Prostate gland (tissue), 2 donors: Measurements from ENCODE around the gene SOD2. TPM values are rescaled to one million over a fixed set of nuclear protein-coding genes. Genes with fewer than 3 reads are reported as not detected.
"Not testable (repeated sequence)": the region's sequence is repeated elsewhere in the genome, so short reads cannot be mapped to it uniquely, and the experiment has no call there.

Source experiments
- DNase-seq: peaks from one replicate; pipeline ENCODE4 v3.0.0-alpha.2; 2019; ENCODE audit warnings: low spot score
- H3K27ac ChIP-seq, 2 donors: fragments of 200-600 bp; sonication (generic); 2 replicates each; pipeline ENCODE4 v1.5.1; 2017 to 2019
- H3K27me3 ChIP-seq: fragments of 200-600 bp; sonication (generic); replicated peaks from 2 replicates; pipeline ENCODE4 v1.5.1; 2019; ENCODE audit not compliant: insufficient read depth
- H3K36me3 ChIP-seq, 2 donors: fragments of 200-600 bp; sonication (generic); 1 replicate in 1 of 2; 2 replicates in 1 of 2; pipeline versions ENCODE4 v1.5.1 to v1.8.1; 2017 to 2019
- H3K4me1 ChIP-seq: fragments of 200-600 bp; sonication (generic); replicated peaks from 2 replicates; pipeline ENCODE4 v1.5.1; 2019
- H3K4me3 ChIP-seq, 2 donors: fragments of 200-600 bp; sonication (generic); 2 replicates each; pipeline ENCODE4 v1.5.1; 2017 to 2019
- H3K9me3 ChIP-seq: fragments of 200-600 bp; sonication (generic); 2 replicates; pipeline ENCODE4 v1.5.1; 2017
- CTCF ChIP-seq, 4 experiments: fragments of 200-600 bp in 2 of 4; fragments of 450-650 bp in 2 of 4; sonication (generic) in 2 of 4; IDR thresholded peaks; 1 replicate in 3 of 4; 2 replicates in 1 of 4; pipeline ENCODE4 v1.5.1; 2016 to 2019; ENCODE audit warnings: antibody characterized with exemption in 4 of 4, mild to moderate bottlenecking in 2 of 4, moderate library complexity in 2 of 4
- POLR2A ChIP-seq: fragments of 450-650 bp; IDR thresholded peaks from one replicate; pipeline ENCODE4 v1.6.1; 2016; ENCODE audit warnings: antibody characterized with exemption, mild to moderate bottlenecking
- POLR2AphosphoS5 ChIP-seq: sonication (generic); formaldehyde crosslinking; IDR thresholded peaks from one replicate; pipeline ENCODE4 v1.6.1; 2017; ENCODE audit warnings: antibody characterized with exemption
- WGBS: methylation state at CpG from one replicate; pipeline ENCODE4 v1.1.5; 2018; 5-methylcytosine and 5-hydroxymethylcytosine counted together
- intact Hi-C: fragments of 100-400 bp; cut with DNase I; formaldehyde crosslinking; loops from one replicate; pipeline ENCODE4 v1.14.2; 2022
- total RNA-seq, 2 donors: library from RNA; depleted of rRNA; stranded (reverse); fragments of >200 nt; gene quantifications; one replicate each; pipeline ENCODE4 v1.1.0, GENCODE V29; 2016

Gene SOD2
- total RNA-seq, 2 donors from 2014 or later, result 196 to 285 TPM

GRCh38 chr6:159692303-159693127 lies 526 bp downstream of the SOD2 start:
- H3K9me3 ChIP-seq, result no peaks in the 10 kb centered on the region
- peak overlapping the region; percentile 96 for H3K27ac ChIP-seq
- intact Hi-C loops, result loop anchor here (1.0 to 2.0 kb wide), 3 partner anchors 35 to 98 kb away; partner anchors contain the start of genes MRPL18 and WTAP
- DNase-seq, result peak; percentile 54
- H3K4me1 ChIP-seq, result peaks cover 14% of the 10 kb centered on the region
- no peak for TF ChIP-seq POLR2A
- TF ChIP-seq POLR2AphosphoS5, result no peak
- TF ChIP-seq CTCF (IDR thresholded peaks at IDR 0.05), result no peak
- H3K27me3 ChIP-seq, result no peaks in the 10 kb centered on the region
- no peaks in the 10 kb centered on the region for H3K36me3 ChIP-seq
- under 1% methylated on average over 49 of the region's 66 CpGs for WGBS
- peak overlapping the region; percentile 77 to 83 for H3K4me3 ChIP-seq

DNA sequence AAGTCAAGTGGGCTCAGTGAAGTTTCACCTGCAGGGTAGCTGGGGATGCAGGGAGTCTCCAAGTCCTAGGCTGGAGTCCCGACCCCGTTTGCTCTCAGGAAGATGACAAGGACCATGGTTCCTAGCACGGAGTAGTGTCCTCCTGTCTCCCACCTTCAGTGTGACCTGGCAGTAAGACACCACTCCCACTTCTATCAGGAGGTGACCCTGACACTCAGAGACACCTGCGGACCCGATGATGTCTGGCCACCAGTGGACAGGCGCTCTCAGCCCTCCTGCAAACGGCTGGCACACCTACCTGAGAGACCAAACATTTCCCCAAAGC lies 1.1 kb downstream of the SOD2 start:
- Histone ChIP-seq H3K36me3 (no peaks in the 10 kb centered on the region), H3K9me3 (no peaks in the 10 kb centered on the region), H3K4me1 (peaks cover 14% of the 10 kb centered on the region), H3K27me3 (no peaks in the 10 kb centered on the region), H3K27ac (peak overlapping the region; percentile 96), H3K4me3 (peak overlapping the region; percentile 77 to 83)
- no peak for DNase-seq
- TF ChIP-seq POLR2A (no peak), POLR2AphosphoS5 (no peak), CTCF (IDR thresholded peaks at IDR 0.05) (no peak)
- intact Hi-C loops, result loop anchor here (2.0 kb wide), 2 partner anchors 69 to 99 kb away; partner anchors contain the start of gene MRPL18
- 35% methylated on average over 7 of the region's 7 CpGs for WGBS

DNA sequence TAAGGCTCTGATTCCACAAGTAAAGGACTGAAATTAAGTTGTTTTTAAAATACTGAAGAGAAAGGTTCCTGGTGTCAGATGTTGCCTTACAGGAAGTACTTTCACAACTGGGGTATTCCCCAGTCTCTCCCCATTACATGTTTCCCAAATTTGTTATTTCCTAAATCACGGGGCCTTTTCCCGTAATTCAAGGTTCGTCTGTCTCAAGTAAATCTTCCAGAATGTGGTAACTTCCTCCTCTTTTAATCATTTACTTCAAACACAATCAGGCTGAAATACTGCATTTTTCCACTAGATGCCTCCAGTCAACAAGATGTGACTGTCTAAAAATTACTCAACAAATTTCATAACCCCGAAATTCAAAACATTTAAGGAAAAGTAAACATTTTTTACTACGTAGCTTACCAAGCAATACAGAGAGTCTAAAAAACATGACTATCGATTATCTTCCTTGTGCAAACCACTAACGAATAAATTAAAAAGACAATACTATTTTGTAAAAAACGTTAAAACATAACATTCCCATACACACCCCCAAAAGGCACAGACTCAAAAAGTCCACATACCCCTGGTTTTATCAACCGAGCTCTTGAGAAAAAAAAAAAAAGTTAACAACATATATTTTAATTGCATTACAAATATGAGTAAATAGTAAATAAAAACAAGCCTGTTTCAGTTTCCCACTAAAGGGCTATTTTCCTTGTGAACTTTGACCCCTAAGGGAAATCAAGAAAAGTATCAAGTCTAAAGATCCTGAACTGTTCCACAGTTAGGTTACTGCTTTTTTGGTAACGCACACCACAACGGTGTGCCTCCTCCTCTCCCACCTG lies 1.7 kb downstream of the SOD2 start:
- Histone ChIP-seq H3K27me3 (no peaks in the 10 kb centered on the region), H3K4me3 (peak overlapping the region; percentile 77 to 83), H3K36me3 (no peaks in the 10 kb centered on the region), H3K4me1 (peaks cover 14% of the 10 kb centered on the region), H3K9me3 (no peaks in the 10 kb centered on the region), H3K27ac (peak overlapping the region; percentile 96)
- intact Hi-C loops, result no loop called here
- DNase-seq, result peak; percentile 48
- TF ChIP-seq CTCF (IDR thresholded peaks at IDR 0.05), result peak; percentile 27 to 93 (median 78)
- TF ChIP-seq POLR2AphosphoS5, result peak; percentile 84
- no peak for TF ChIP-seq POLR2A
- WGBS, result 8% methylated on average over 11 of the region's 11 CpGs

- 94% methylated on average over 13 of the region's 13 CpGs for WGBS
- H3K4me3 ChIP-seq, H3K36me3 ChIP-seq, intact Hi-C loops, H3K9me3 ChIP-seq, DNase-seq, H3K27me3 ChIP-seq, H3K27ac ChIP-seq: not testable (repeated sequence)
- peaks cover 14% of the 10 kb centered on the region for H3K4me1 ChIP-seq
These were observed 2.9 kb downstream of the SOD2 start for GRCh38 chr6:159690135-159690534.

- TF ChIP-seq POLR2AphosphoS5, result peak; percentile 3
- TF ChIP-seq POLR2A, result no peak
- peaks cover 5% of the 10 kb centered on the region for H3K4me1 ChIP-seq
- H3K27ac ChIP-seq, result no peak overlapping the region
- H3K27me3 ChIP-seq, result no peaks in the 10 kb centered on the region
- 85% methylated on average over 6 of the region's 6 CpGs for WGBS
- intact Hi-C loops, result no loop called here
- no peak overlapping the region for H3K4me3 ChIP-seq
- H3K36me3 ChIP-seq, result no peaks in the 10 kb centered on the region
- no peaks in the 10 kb centered on the region for H3K9me3 ChIP-seq
- no peak for DNase-seq
These were observed 4.0 kb downstream of the SOD2 start for GRCh38 chr6:159689001-159689400.
